Kidney epithelial cell (primary cell): ENCODE results near the gene SPON1. TPM values are rescaled to one million over a fixed set of nuclear protein-coding genes. Genes with fewer than 3 reads are reported as not detected.

Experiments
- DNase-seq: peaks from one replicate; pipeline ENCODE4 v3.0.0-alpha.2; 2010; ENCODE audit warnings: low read depth
- H3K27me3 ChIP-seq: 2 replicates; pipeline ENCODE4 v1.6.0; 2011; ENCODE audit warnings: low read length; ENCODE audit not compliant: control insufficient read depth, insufficient read depth
- H3K36me3 ChIP-seq: 2 replicates; pipeline ENCODE4 v1.5.1; 2011; ENCODE audit warnings: low read length; ENCODE audit not compliant: control insufficient read depth, insufficient read depth
- H3K4me3 ChIP-seq: 2 replicates; pipeline ENCODE4 v1.5.1; 2011; ENCODE audit warnings: low read depth, mild to moderate bottlenecking, control low read depth, low read length
- total RNA-seq: library from RNA; depleted of rRNA; stranded (reverse); fragments of >200 nt; gene quantifications from 2 replicates; pipeline ENCODE4 v1.2.3, GENCODE V29; 2015
- TF ChIP-seq, protein P1 (sequence below): IDR thresholded peaks from 2 replicates; pipeline ENCODE4 v1.5.1; 2011; ENCODE audit warnings: mild to moderate bottlenecking, moderate library complexity, low read length, control low read depth, inconsistent platforms; ENCODE audit not compliant: insufficient read depth, poor library complexity, severe bottlenecking

The SPON1 gene
- total RNA-seq, 1 donor from 2014 or later, result 3.7 TPM

DNA sequence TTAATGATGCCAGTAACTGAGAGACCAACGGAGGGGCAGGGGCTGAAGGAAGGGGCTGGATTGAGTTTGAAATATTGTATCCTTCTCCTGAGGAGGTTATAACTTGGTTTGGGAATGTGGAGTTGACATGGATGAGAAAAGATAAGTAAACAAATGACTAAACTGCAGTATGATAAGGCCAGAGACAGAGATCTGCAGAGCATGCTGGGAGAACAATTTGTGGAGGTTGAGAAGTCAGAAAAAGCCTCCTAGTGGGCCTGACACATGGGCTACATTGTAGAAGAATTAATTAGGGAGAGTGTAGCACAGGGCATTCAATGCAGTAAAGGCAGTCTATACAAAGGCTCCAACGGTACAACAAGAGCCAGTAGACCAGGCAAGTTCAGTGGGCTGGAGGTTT is 55.9 kb downstream of the SPON1 start:
- no peak for DNase-seq
- Histone ChIP-seq H3K4me3 (no peak overlapping the region), H3K27me3 (no peaks in the 10 kb centered on the region), H3K36me3 (no peaks in the 10 kb centered on the region)
- TF ChIP-seq, protein P1, sequence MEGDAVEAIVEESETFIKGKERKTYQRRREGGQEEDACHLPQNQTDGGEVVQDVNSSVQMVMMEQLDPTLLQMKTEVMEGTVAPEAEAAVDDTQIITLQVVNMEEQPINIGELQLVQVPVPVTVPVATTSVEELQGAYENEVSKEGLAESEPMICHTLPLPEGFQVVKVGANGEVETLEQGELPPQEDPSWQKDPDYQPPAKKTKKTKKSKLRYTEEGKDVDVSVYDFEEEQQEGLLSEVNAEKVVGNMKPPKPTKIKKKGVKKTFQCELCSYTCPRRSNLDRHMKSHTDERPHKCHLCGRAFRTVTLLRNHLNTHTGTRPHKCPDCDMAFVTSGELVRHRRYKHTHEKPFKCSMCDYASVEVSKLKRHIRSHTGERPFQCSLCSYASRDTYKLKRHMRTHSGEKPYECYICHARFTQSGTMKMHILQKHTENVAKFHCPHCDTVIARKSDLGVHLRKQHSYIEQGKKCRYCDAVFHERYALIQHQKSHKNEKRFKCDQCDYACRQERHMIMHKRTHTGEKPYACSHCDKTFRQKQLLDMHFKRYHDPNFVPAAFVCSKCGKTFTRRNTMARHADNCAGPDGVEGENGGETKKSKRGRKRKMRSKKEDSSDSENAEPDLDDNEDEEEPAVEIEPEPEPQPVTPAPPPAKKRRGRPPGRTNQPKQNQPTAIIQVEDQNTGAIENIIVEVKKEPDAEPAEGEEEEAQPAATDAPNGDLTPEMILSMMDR, result no peak

DNA sequence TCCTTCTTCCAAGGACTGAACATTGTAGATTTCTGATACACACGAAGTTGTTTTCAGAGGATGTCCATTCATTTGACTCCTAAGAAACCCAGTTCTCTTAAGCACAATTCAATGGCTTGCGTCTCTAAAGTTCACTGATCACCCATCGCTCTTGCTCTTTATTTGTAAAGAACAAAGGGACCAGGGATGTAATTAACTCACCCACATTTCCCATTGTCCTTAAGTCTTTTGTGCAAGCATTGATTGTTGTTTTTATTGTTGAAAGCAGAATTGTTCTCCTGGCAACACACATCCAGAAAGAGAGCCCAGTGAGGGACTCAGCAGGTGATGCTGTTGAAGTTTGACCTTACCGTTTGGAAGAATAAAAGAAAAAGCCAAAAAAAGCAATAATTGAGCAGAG is 59.2 kb downstream of the SPON1 start:
- TF ChIP-seq, protein P1, result no peak

DNA sequence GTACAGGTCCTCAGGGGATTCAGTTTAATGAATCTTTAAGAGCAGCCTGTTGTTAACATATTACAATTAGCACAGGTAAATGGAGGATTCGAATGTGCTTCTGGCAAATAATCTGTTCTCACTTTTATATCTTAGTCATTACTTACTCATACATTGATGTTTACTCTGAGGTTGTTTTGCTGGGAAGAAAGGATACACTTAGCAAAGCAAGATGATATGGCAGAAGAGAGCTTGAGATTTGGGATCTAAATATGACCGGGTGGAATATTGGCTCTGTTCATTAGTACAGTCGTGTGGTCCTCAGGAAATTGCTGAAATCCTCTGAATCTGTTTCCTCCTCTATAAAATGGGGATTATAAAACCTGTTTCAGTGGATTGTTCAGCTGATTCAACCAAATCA is 59.7 kb downstream of the SPON1 start:
- H3K27me3 ChIP-seq, result no peaks in the 10 kb centered on the region
- TF ChIP-seq, protein P1, result no peak
- H3K4me3 ChIP-seq, result no peak overlapping the region
- no peaks in the 10 kb centered on the region for H3K36me3 ChIP-seq
- no peak for DNase-seq

More for the DNA sequence above, 59.2 kb downstream of the SPON1 start:
- H3K36me3 ChIP-seq, result no peaks in the 10 kb centered on the region
- H3K27me3 ChIP-seq, result no peaks in the 10 kb centered on the region
- no peak overlapping the region for H3K4me3 ChIP-seq
- DNase-seq, result no peak

DNA sequence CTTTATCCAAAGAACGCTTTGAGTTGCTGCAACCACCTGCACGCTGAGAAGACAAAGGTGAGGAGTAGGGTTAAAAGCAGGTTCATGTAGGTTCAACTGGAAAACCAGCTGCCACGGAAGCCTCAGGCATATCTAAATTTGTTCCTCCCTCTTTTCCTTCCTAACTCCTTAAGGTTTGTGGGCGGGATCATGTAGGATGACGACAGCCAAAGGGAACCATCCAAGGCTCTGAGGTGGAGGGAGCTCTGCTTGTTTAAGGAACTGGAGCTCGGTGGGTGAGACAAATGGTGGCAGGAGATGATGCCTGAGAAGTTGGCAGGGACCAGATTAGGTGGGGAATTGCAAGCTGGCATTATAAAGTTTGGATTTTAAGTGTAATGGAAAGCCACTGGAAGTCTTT is 60.3 kb downstream of the SPON1 start:
- TF ChIP-seq, protein P1, result no peak
- no peak overlapping the region for H3K4me3 ChIP-seq
- H3K27me3 ChIP-seq, result no peaks in the 10 kb centered on the region
- H3K36me3 ChIP-seq, result no peaks in the 10 kb centered on the region
- DNase-seq, result no peak

DNA sequence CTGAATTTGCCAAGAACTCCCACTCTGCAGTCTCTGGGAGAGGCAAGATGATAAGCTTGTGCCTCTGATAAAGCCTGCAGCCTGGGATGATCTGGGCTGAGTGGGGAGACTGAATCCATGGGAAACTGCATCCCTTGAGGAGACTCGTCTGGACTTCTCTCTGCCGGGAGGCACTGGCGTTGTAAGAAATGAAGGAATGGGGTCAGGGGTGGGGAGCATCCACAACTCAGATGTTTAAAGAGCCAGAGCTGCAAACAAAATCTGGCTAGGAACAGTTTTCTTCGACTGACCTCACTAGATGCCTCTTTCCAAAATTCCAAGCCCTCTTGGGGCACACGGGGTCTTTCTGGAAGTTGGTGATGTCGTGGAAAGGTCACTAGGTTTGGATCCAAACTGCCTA is 64.4 kb downstream of the SPON1 start:
- TF ChIP-seq, protein P1, result no peak
- no peak for DNase-seq
- Histone ChIP-seq H3K4me3 (no peak overlapping the region), H3K27me3 (no peaks in the 10 kb centered on the region), H3K36me3 (no peaks in the 10 kb centered on the region)

DNA sequence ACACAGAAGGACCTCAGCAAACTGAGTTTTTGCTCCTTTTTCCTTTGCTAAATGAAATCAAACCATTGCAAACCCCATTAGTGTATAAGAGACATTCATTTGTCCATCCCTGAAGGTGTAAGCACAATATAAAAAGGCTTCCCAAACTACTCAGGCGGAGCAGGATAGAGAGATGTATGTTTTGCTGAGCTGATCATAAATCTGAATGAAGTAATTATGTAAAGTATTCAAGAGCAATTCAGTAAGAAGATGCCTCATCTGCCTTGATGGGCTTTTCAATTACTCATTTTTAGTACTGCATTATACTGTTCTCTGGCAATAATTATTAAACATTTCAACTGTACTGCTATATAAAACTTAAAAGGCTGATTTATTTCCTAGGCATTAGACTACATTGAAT is 65.0 kb downstream of the SPON1 start:
- TF ChIP-seq, protein P1, result no peak
- Histone ChIP-seq H3K4me3 (no peak overlapping the region), H3K36me3 (no peaks in the 10 kb centered on the region), H3K27me3 (no peaks in the 10 kb centered on the region)
- no peak for DNase-seq
